Neuronal stem cell (in vitro differentiated cells): ENCODE results near the gene COL5A2.

Source experiments
- DNase-seq: peaks from one replicate; pipeline ENCODE4 v3.0.0-alpha.2; 2013; ENCODE audit warnings: low spot score
- H2AFZ ChIP-seq: one replicate; pipeline ENCODE4 v1.6.1; 2013; ENCODE audit warnings: mild to moderate bottlenecking, low read length, inconsistent platforms
- H2AK5ac ChIP-seq: 2 replicates; pipeline ENCODE4 v1.6.1; 2013; ENCODE audit warnings: low read depth, mild to moderate bottlenecking, inconsistent platforms, low read length, moderate library complexity, mixed read lengths
- H2BK120ac ChIP-seq: 2 replicates; pipeline ENCODE4 v1.6.1; 2013; ENCODE audit warnings: low read depth, mild to moderate bottlenecking, inconsistent platforms, low read length, moderate library complexity, mixed read lengths
- H2BK12ac ChIP-seq: one replicate; pipeline ENCODE4 v1.6.1; 2013; ENCODE audit warnings: low read length, inconsistent platforms
- H2BK15ac ChIP-seq: 2 replicates; pipeline ENCODE4 v1.6.1; 2013; ENCODE audit warnings: mild to moderate bottlenecking, low read length, inconsistent platforms, mixed read lengths
- H2BK5ac ChIP-seq: one replicate; pipeline ENCODE4 v1.6.1; 2013; ENCODE audit warnings: inconsistent platforms, mild to moderate bottlenecking, low read length, moderate library complexity
- H3K14ac ChIP-seq: one replicate; pipeline ENCODE4 v1.6.1; 2013; ENCODE audit warnings: low read length, inconsistent platforms
- H3K18ac ChIP-seq: 2 replicates; pipeline ENCODE4 v1.6.1; 2013; ENCODE audit warnings: low read length, inconsistent platforms
- H3K23ac ChIP-seq: 2 replicates; pipeline ENCODE4 v1.6.1; 2013; ENCODE audit warnings: low read depth, mild to moderate bottlenecking, mixed read lengths, low read length, inconsistent platforms; ENCODE audit not compliant: poor library complexity
- H3K27ac ChIP-seq: replicated peaks from 3 replicates; pipeline ENCODE4 v1.5.1; 2013; ENCODE audit warnings: low read length, inconsistent platforms
- H3K27me3 ChIP-seq, 3 experiments: 2 replicates each; pipeline ENCODE4 v1.6.1; 2013; ENCODE audit warnings: low read length in 3 of 3, mild to moderate bottlenecking in 2 of 3, inconsistent platforms in 1 of 3, low read depth in 1 of 3, mixed read lengths in 1 of 3, moderate library complexity in 1 of 3; ENCODE audit not compliant: control insufficient read depth in 3 of 3, insufficient read depth in 3 of 3
- H3K36me3 ChIP-seq, 2 donors: replicated peaks in 1 of 2; 2 replicates each; pipeline ENCODE4 v1.6.1; 2013; ENCODE audit warnings: low read length in 2 of 2; ENCODE audit not compliant: control insufficient read depth in 2 of 2, insufficient read depth in 2 of 2
- H3K4ac ChIP-seq: 2 replicates; pipeline ENCODE4 v1.6.1; 2013; ENCODE audit warnings: inconsistent platforms, mild to moderate bottlenecking, low read length, moderate library complexity
- H3K4me1 ChIP-seq, 2 donors: 1 replicate in 1 of 2; 2 replicates in 1 of 2; pipeline ENCODE4 v1.6.1; 2013; ENCODE audit warnings: low read length in 2 of 2, low read depth in 1 of 2; ENCODE audit not compliant: control insufficient read depth in 2 of 2, insufficient read depth in 1 of 2
- H3K4me2 ChIP-seq: one replicate; pipeline ENCODE4 v1.6.1; 2013; ENCODE audit warnings: mild to moderate bottlenecking, low read length, inconsistent platforms; ENCODE audit not compliant: insufficient read depth, poor library complexity, severe bottlenecking
- H3K4me3 ChIP-seq, 2 donors: 2 replicates each; pipeline ENCODE4 v1.5.1; 2013; ENCODE audit warnings: low read length in 2 of 2, mild to moderate bottlenecking in 2 of 2, inconsistent platforms in 1 of 2, moderate library complexity in 1 of 2
- H3K79me1 ChIP-seq: one replicate; pipeline ENCODE4 v1.6.1; 2013; ENCODE audit warnings: low read depth, mild to moderate bottlenecking, inconsistent platforms, low read length, moderate library complexity
- H3K9ac ChIP-seq: one replicate; pipeline ENCODE4 v1.6.1; 2013; ENCODE audit warnings: mild to moderate bottlenecking, low read depth, low read length, inconsistent platforms; ENCODE audit not compliant: poor library complexity
- H3K9me3 ChIP-seq, 2 donors: replicated peaks in 1 of 2; 2 replicates each; pipeline versions ENCODE3 to v1.6.1; 2013; ENCODE audit warnings: low read length in 2 of 2, mild to moderate bottlenecking in 2 of 2, inconsistent platforms in 1 of 2, low read depth in 1 of 2, mixed read lengths in 1 of 2, moderate library complexity in 1 of 2; ENCODE audit not compliant: control insufficient read depth in 2 of 2, insufficient read depth in 1 of 2
- H4K8ac ChIP-seq: one replicate; pipeline ENCODE4 v1.6.1; 2013; ENCODE audit warnings: low read depth, mild to moderate bottlenecking, inconsistent platforms, low read length, moderate library complexity
- H4K91ac ChIP-seq: one replicate; pipeline ENCODE4 v1.6.1; 2013; ENCODE audit warnings: low read length, low read depth, mild to moderate bottlenecking, inconsistent platforms; ENCODE audit not compliant: poor library complexity
- WGBS, 2 donors: extraction: QIAGEN DNeasy Blood & Tissue Kit; methylation state at CpG; one replicate each; pipeline ENCODE4 v1.1.7; 2013; ENCODE audit warnings: missing lambda C conversion rate in 2 of 2, mixed read lengths in 1 of 2; ENCODE audit not compliant: insufficient read length in 2 of 2, insufficient replicate concordance in 1 of 2; ENCODE audit errors: extremely low coverage in 2 of 2; 5-methylcytosine and 5-hydroxymethylcytosine counted together

The COL5A2 gene

GRCh38 chr2:189095101-189095500 is 84.5 kb downstream of the COL5A2 start:
- Histone ChIP-seq H2BK12ac (no peak overlapping the region), H3K79me1 (no peaks in the 10 kb centered on the region), H4K8ac (no peak overlapping the region), H4K91ac (no peak overlapping the region), H2BK5ac (no peak overlapping the region), H2BK120ac (no peak overlapping the region), H3K18ac (no peak overlapping the region), H3K14ac (no peak overlapping the region), H3K4me3 (no peak overlapping the region), H3K27me3 (no peaks in the 10 kb centered on the region), H2BK15ac (no peak overlapping the region), H3K23ac (no peak overlapping the region), H3K9me3 (no peaks in the 10 kb centered on the region), H2AK5ac (no peak overlapping the region), H3K4me1 (no peaks in the 10 kb centered on the region), H3K4me2 (no peak overlapping the region), H3K27ac (no peak overlapping the region), H2AFZ (no peak overlapping the region), H3K9ac (no peak overlapping the region), H3K36me3 (no peaks in the 10 kb centered on the region), H3K4ac (no peak overlapping the region)
- DNase-seq: no peak
- 100% methylated on average over 1 of the region's 3 CpGs; no CpG with 5 or more reads in 1 of the 2 donors for WGBS, 2 donors

- Histone ChIP-seq H4K8ac (no peak overlapping the region), H3K4me2 (no peak overlapping the region), H3K4me3 (no peak overlapping the region), H3K27ac (no peak overlapping the region), H2BK12ac (no peak overlapping the region), H2AFZ (no peak overlapping the region), H4K91ac (no peak overlapping the region), H2BK120ac (no peak overlapping the region), H3K4ac (no peak overlapping the region), H3K23ac (no peak overlapping the region), H3K36me3 (no peaks in the 10 kb centered on the region), H2BK15ac (no peak overlapping the region), H3K27me3 (no peaks in the 10 kb centered on the region), H2AK5ac (no peak overlapping the region), H3K14ac (no peak overlapping the region), H2BK5ac (no peak overlapping the region), H3K9ac (no peak overlapping the region), H3K4me1 (no peaks in the 10 kb centered on the region), H3K79me1 (no peaks in the 10 kb centered on the region), H3K9me3 (no peaks in the 10 kb centered on the region), H3K18ac (no peak overlapping the region)
- DNase-seq: no peak
- no CpG with 5 or more reads among the region's 2 CpGs for WGBS, 2 donors
Observed at GRCh38 chr2:189092936-189093335, 86.6 kb downstream of the COL5A2 start.

- H2BK120ac ChIP-seq: no peak overlapping the region
- H3K4ac ChIP-seq: no peak overlapping the region
- no peak overlapping the region for H4K91ac ChIP-seq
- no peaks in the 10 kb centered on the region for H3K79me1 ChIP-seq
- no peak overlapping the region for H2BK12ac ChIP-seq
- no peak overlapping the region for H3K14ac ChIP-seq
- DNase-seq: no peak
- no peaks in the 10 kb centered on the region for H3K36me3 ChIP-seq
- H3K9me3 ChIP-seq: no peaks in the 10 kb centered on the region
- H3K18ac ChIP-seq: no peak overlapping the region
- no peak overlapping the region for H2BK5ac ChIP-seq
- H2AFZ ChIP-seq: no peak overlapping the region
- no peak overlapping the region for H3K4me3 ChIP-seq
- H3K9ac ChIP-seq: no peak overlapping the region
- no peak overlapping the region for H2AK5ac ChIP-seq
- no peaks in the 10 kb centered on the region for H3K27me3 ChIP-seq
- H3K23ac ChIP-seq: no peak overlapping the region
- no peaks in the 10 kb centered on the region for H3K4me1 ChIP-seq
- no CpG with 5 or more reads among the region's 1 CpG for WGBS, 2 donors
- no peak overlapping the region for H4K8ac ChIP-seq
- no peak overlapping the region for H3K27ac ChIP-seq
- H3K4me2 ChIP-seq: no peak overlapping the region
- H2BK15ac ChIP-seq: no peak overlapping the region
Observed at GRCh38 chr2:189091253-189091652, 88.3 kb downstream of the COL5A2 start.

- Histone ChIP-seq H3K27ac (no peak overlapping the region), H3K36me3 (peaks cover 0 to 2% of the 10 kb centered on the region in 2 donors), H2AK5ac (no peak overlapping the region), H2BK12ac (no peak overlapping the region), H2BK5ac (no peak overlapping the region), H3K4me3 (no peak overlapping the region), H3K9me3 (no peaks in the 10 kb centered on the region), H3K18ac (no peak overlapping the region), H4K91ac (no peak overlapping the region), H3K79me1 (no peaks in the 10 kb centered on the region), H3K27me3 (no peaks in the 10 kb centered on the region), H3K14ac (no peak overlapping the region), H2BK120ac (no peak overlapping the region), H3K4me1 (no peaks in the 10 kb centered on the region), H3K4ac (no peak overlapping the region), H3K9ac (no peak overlapping the region), H2BK15ac (no peak overlapping the region), H4K8ac (no peak overlapping the region), H2AFZ (no peak overlapping the region), H3K23ac (no peak overlapping the region), H3K4me2 (no peak overlapping the region)
- WGBS, 2 donors: no CpG with 5 or more reads among the region's 3 CpGs
- no peak for DNase-seq
Observed at GRCh38 chr2:189088591-189089205, 90.9 kb downstream of the COL5A2 start.
